ENCODE results near the gene ITIH3. TPM values are rescaled to one million over a fixed set of nuclear protein-coding genes. Genes with fewer than 3 reads are reported as not detected.

Gene ITIH3
- total and polyA plus RNA-seq, 2 experiments from 2014 or later: 0.06 to 0.88 TPM

DNA sequence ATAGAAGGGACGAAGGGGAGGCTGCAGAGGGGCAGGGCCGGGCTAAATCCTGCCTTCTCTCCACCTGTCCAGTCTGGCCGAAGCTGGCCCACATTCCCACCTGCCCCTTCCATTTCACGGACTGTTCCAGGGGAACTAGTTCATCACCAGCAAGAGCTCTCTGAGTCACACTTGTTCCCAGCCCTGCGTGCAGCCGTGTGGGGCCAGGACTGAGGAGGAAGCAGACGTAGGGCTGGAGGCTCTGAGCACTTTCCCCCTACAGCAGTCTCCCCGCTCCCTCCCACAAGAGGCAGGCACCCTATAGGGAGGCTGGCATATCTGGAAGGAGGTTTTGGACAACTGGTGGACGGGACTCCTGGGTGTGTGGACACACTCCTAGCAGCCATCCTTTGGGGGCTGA lies 32.8 kb downstream of the ITIH3 start:
- no peaks in the 10 kb centered on the region for H3K27me3 ChIP-seq
- no peaks in the 10 kb centered on the region for H3K9me3 ChIP-seq (ENCODE audit: low read depth)
- TF ChIP-seq, protein P1, sequence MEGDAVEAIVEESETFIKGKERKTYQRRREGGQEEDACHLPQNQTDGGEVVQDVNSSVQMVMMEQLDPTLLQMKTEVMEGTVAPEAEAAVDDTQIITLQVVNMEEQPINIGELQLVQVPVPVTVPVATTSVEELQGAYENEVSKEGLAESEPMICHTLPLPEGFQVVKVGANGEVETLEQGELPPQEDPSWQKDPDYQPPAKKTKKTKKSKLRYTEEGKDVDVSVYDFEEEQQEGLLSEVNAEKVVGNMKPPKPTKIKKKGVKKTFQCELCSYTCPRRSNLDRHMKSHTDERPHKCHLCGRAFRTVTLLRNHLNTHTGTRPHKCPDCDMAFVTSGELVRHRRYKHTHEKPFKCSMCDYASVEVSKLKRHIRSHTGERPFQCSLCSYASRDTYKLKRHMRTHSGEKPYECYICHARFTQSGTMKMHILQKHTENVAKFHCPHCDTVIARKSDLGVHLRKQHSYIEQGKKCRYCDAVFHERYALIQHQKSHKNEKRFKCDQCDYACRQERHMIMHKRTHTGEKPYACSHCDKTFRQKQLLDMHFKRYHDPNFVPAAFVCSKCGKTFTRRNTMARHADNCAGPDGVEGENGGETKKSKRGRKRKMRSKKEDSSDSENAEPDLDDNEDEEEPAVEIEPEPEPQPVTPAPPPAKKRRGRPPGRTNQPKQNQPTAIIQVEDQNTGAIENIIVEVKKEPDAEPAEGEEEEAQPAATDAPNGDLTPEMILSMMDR (IDR thresholded peaks at IDR 0.05; ENCODE audit: low read depth, low read length): no peak
- peak in 1 of 2 donors; percentile 23 for DNase-seq (ENCODE audit: low read depth in 1 of 2, low spot score in 1 of 2)
- no peaks in the 10 kb centered on the region for H3K36me3 ChIP-seq
- no peaks in the 10 kb centered on the region for H3K4me1 ChIP-seq (ENCODE audit: low read depth)
- H3K4me3 ChIP-seq: no peak overlapping the region
- H3K27ac ChIP-seq: no peak overlapping the region

DNA sequence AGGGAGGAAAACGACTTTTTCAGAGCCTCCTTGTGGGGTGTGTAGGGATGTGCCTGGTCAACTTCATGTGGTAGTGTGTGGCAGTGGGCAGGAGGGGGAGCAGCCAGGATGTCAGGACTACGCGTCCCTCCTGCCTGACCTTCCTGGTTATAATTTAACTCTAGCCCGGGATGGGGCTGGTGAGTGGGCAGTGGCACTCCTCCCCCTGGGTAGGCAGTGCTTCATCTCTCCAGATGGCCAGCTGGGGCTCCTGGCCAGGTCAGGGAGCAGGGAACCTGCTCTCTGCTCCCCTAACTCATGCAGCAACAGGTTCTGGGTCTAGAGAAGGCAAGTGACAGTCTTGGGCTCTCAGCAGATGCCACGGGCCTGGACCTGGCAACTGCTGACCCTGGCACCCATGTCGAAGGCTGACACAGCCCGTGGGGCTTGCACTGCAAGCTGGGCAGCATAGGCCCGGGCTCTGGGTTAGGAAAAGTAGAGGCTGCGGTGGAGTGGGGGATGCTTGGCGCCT lies 33.3 kb downstream of the ITIH3 start:
- Histone ChIP-seq H3K9me3 (ENCODE audit: low read depth) (no peaks in the 10 kb centered on the region), H3K36me3 (no peaks in the 10 kb centered on the region), H3K27ac (no peak overlapping the region), H3K27me3 (no peaks in the 10 kb centered on the region), H3K4me1 (ENCODE audit: low read depth) (no peaks in the 10 kb centered on the region), H3K4me3 (no peak overlapping the region)
- TF ChIP-seq, protein P1 (IDR thresholded peaks at IDR 0.05; ENCODE audit: low read depth, low read length): peak; percentile 10
- no peak for DNase-seq (ENCODE audit: low read depth in 1 of 2, low spot score in 1 of 2)

DNA sequence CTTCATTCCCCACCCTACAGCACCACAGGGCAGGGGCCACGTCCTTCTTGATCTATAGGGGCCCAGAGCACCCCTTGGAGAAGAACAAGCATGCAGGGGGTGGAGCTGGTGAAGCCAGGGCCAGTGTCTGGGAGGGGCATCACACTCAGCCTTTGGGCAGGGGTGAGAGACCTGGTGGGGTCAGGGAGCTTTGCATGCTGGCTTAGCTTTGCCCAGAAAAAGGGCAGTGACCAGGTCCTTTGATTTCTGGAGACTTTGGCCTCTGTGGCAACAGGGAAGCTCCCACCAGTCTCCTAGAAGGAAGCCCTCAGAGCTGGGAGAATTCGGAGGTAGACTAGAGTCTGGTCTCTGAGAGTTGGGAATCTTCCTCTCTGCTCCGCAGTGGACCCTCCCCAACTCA lies 34.9 kb downstream of the ITIH3 start:
- no peaks in the 10 kb centered on the region for H3K4me1 ChIP-seq (ENCODE audit: low read depth)
- no peak for DNase-seq (ENCODE audit: low read depth in 1 of 2, low spot score in 1 of 2)
- no peak overlapping the region for H3K4me3 ChIP-seq
- TF ChIP-seq, protein P1 (IDR thresholded peaks at IDR 0.05; ENCODE audit: low read depth, low read length): no peak
- no peaks in the 10 kb centered on the region for H3K36me3 ChIP-seq
- H3K27ac ChIP-seq: no peak overlapping the region
- H3K9me3 ChIP-seq (ENCODE audit: low read depth): no peaks in the 10 kb centered on the region
- H3K27me3 ChIP-seq: no peaks in the 10 kb centered on the region

DNA sequence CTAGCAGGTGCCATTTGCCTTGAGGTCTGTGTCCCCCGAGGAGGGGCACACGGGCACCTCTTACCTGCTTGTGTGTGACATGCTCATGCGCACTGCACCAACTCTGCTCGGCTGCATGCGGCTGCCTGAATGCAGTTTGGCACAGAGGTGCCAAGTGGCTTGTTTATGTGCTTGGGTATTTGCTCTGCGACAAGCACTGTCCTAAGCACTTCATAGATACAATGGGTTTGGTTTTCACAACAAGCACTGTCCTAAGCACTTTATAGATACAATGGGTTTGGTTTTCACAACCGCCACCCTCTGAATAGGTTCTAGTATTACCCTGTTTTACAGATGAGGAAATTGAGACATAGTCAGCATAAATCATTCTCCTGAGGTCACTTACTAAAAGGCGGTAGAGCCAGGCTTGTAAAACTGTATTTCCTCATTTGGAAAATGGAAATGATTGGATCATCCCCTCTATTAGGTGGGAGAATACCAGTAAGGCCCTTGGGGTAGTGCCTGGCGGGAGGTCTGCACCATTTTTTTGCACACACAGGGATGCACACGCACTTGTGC lies 35.4 kb downstream of the ITIH3 start:
- TF ChIP-seq, protein P1 (IDR thresholded peaks at IDR 0.05; ENCODE audit: low read depth, low read length): no peak
- no peaks in the 10 kb centered on the region for H3K9me3 ChIP-seq (ENCODE audit: low read depth)

DNA sequence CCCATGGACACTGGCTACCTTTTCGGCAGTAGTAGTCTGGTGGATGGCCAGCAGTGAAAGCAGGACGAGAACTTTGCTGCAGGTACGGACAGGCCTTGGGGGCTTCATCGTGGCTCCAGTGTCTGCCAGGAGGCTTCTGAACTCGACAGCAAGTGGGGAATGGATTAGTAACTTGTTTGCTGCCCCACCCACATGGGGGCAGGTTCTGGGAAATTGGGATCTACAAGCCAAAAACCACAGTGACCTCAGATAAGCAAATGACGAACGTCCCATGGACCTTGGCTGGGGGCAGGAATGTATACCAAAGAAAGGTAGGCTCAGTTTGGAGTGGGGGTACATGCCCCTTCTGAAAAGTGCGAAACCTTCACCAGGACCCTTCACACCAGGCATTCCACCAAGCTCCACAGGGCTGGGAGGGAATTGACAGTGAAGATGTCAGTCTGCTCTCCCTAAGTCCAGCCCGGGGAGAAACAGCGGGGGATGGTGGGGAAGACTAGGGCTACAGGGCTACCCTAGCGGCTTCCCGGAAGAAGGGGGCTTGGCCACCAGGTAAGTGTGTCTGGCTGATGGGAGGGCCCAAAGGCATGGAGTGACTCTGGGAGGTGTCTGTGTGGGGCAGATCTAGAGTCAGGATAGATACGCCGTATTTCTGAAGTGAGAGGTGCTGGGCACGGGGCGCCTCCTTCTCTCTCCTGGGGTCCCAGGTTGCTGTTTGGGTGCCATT lies 36.1 kb downstream of the ITIH3 start, which contains the start of gene ITIH4:
Gene ITIH4 (minus strand): TSS at position 138 of the 724 bp plus-strand sequence. CDS start 30 bp downstream, at position 108.
- no peak within 1 kb of the TSS for H3K27ac ChIP-seq
- peak in 1 of 2 donors; percentile 18 for DNase-seq (ENCODE audit: low read depth in 1 of 2, low spot score in 1 of 2)
- H3K36me3 ChIP-seq: no peaks in the 10 kb centered on the region
- H3K4me1 ChIP-seq (ENCODE audit: low read depth): no peaks in the 10 kb centered on the region
- no peaks in the 10 kb centered on the region for H3K9me3 ChIP-seq (ENCODE audit: low read depth)
- no peaks in the 10 kb centered on the region for H3K27me3 ChIP-seq
- no peak within 1 kb of the TSS for H3K4me3 ChIP-seq
- TF ChIP-seq, protein P1 (IDR thresholded peaks at IDR 0.05; ENCODE audit: low read depth, low read length): no peak

More for the DNA sequence above, 35.4 kb downstream of the ITIH3 start:
- Histone ChIP-seq H3K27ac (no peak overlapping the region), H3K4me3 (no peak overlapping the region), H3K36me3 (no peaks in the 10 kb centered on the region), H3K4me1 (ENCODE audit: low read depth) (no peaks in the 10 kb centered on the region), H3K27me3 (no peaks in the 10 kb centered on the region)
- DNase-seq (ENCODE audit: low read depth in 1 of 2, low spot score in 1 of 2): no peak
